Measurements from ENCODE around the gene PTRHD1. TPM values are rescaled to one million over a fixed set of nuclear protein-coding genes. Genes with fewer than 3 reads are reported as not detected.
"Not testable (repeated sequence)": the region's sequence is repeated elsewhere in the genome, so short reads cannot be mapped to it uniquely, and the experiment has no call there.

The PTRHD1 gene
- 14.8 and 51.0 TPM in 2 replicates for total RNA-seq (2014; rRNA removed; shearing (Covaris generic))

DNA sequence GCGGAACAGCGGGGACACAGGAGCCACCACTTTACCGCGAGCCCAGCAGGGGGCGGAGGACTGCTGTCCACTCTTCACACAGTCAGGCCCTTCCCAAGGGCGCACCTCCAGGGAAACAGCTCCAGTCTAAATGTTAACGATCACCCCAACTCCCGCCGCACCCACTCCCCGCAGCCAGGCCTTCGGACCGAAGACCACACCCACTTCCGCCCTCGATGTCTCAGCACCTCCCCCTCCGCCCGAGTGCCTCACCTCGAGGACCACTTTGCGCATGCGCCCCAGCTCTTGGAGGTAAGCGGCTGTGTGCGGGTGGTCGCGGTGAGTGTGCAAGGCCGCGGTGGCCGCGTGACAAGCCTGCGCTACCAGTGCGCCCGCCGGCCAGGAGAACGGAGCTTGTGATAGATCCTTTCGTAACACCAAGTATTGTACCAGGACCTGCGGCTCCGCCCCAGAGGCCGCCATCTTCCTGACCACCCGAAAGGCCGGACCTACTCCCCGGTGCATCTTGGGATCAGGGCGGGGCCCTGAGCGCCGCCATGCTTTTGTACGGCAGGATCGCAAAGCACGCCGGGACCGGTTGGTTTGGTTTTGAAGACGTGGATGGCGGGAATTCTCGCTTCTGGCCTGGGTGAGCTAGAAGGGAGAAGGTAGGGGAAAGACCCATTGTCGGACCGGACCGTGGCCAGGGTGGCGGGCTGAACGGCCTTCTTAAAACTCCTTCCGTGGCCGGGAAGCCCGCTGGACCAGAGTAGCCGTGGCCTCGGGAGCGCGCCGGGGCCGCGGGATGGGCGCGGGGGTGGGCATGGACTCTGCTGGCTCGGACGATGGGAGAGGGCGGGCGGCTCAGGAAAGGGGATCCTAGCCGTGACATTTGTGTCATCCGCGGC lies at the start of gene PTRHD1, which contains the start of gene CENPO:
PTRHD1 (minus strand) TSS at position 518 of the 887 bp plus-strand sequence; CDS start at position 504, 14 bp downstream.
CENPO (plus strand) TSS at position 552 of the 887 bp plus-strand sequence. CDS start 495 bp downstream, outside the sequence.
- Histone ChIP-seq H3K27ac (peak within 1 kb of the TSS; percentile 98), H3K27me3 (replicated peaks) (no peaks in the 10 kb centered on the region), H3K4me1 (replicated peaks) (peaks cover 15% of the 10 kb centered on the region), H3K4me3 (peak within 1 kb of the TSS; percentile 88), H3K36me3 (peaks cover 48% of the 10 kb centered on the region), H3K9me3 (replicated peaks) (no peaks in the 10 kb centered on the region)
- peak; percentile 97 to 99 for DNase-seq (ENCODE audit: low read depth in 1 of 2, low spot score in 2 of 2)

GRCh38 chr2:24842081-24843050 lies 49.2 kb upstream of the PTRHD1 start:
- no peaks in the 10 kb centered on the region for H3K27me3 ChIP-seq (replicated peaks)
- no peaks in the 10 kb centered on the region for H3K36me3 ChIP-seq
- H3K27ac ChIP-seq: no peak overlapping the region
- no peak overlapping the region for H3K4me3 ChIP-seq
- H3K4me1 ChIP-seq (replicated peaks): no peaks in the 10 kb centered on the region
- DNase-seq (ENCODE audit: low read depth in 1 of 2, low spot score in 2 of 2): no peak
- no peaks in the 10 kb centered on the region for H3K9me3 ChIP-seq (replicated peaks)

- Histone ChIP-seq H3K9me3 (replicated peaks) (no peaks in the 10 kb centered on the region), H3K36me3 (peaks cover 4% of the 10 kb centered on the region; the same call in 1 of the 2 replicates), H3K4me3 (no peak overlapping the region), H3K4me1 (replicated peaks) (no peaks in the 10 kb centered on the region), H3K27me3 (replicated peaks) (no peaks in the 10 kb centered on the region), H3K27ac (no peak overlapping the region)
- no peak for DNase-seq (ENCODE audit: low read depth in 1 of 2, low spot score in 2 of 2)
These were observed 48.1 kb upstream of the PTRHD1 start for GRCh38 chr2:24840962-24841945.

- Histone ChIP-seq H3K9me3 (replicated peaks) (no peaks in the 10 kb centered on the region), H3K36me3 (peaks cover 8% of the 10 kb centered on the region; the same call in 1 of the 2 replicates), H3K4me3 (no peak overlapping the region), H3K27ac (no peak overlapping the region), H3K27me3 (replicated peaks) (no peaks in the 10 kb centered on the region), H3K4me1 (replicated peaks) (peaks cover 5% of the 10 kb centered on the region)
- DNase-seq (ENCODE audit: low read depth in 1 of 2, low spot score in 2 of 2): no peak
These were observed 47.1 kb upstream of the PTRHD1 start for GRCh38 chr2:24840164-24840869.

GRCh38 chr2:24839729-24840128 lies 46.5 kb upstream of the PTRHD1 start:
- Histone ChIP-seq H3K9me3 (replicated peaks) (no peaks in the 10 kb centered on the region), H3K4me3 (no peak overlapping the region), H3K27ac (no peak overlapping the region), H3K36me3 (peaks cover 8% of the 10 kb centered on the region; the same call in 1 of the 2 replicates), H3K27me3 (replicated peaks) (no peaks in the 10 kb centered on the region), H3K4me1 (replicated peaks) (peaks cover 10% of the 10 kb centered on the region)
- no peak for DNase-seq (ENCODE audit: low read depth in 1 of 2, low spot score in 2 of 2)

DNA sequence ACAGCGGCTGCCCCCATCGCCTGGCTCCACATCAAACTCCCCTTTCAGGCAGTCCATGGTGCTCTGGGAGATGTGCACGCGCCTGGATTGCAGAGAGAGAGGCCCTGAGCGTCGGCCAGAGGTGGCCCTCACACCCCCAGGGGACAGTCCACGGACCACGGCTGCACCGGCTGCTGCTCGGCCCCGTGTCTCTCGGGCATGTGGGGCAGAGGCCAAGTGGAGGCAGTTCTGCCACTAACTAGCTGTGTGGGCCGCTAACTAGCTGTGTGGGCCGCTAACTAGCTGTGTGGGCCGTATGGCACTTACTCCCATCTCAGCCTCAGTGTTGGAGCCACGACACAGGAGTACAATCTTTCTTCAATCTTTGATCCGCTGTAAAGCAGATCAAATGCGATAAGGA lies 45.4 kb upstream of the PTRHD1 start:
- Histone ChIP-seq H3K27ac (no peak overlapping the region), H3K4me3 (no peak overlapping the region), H3K27me3 (replicated peaks) (no peaks in the 10 kb centered on the region), H3K36me3 (peaks cover 10% of the 10 kb centered on the region; the same call in 1 of the 2 replicates), H3K9me3 (replicated peaks) (no peaks in the 10 kb centered on the region), H3K4me1 (replicated peaks) (peaks cover 10% of the 10 kb centered on the region)
- DNase-seq (ENCODE audit: low read depth in 1 of 2, low spot score in 2 of 2): no peak

GRCh38 chr2:24837996-24838513 lies 44.9 kb upstream of the PTRHD1 start:
- H3K9me3 ChIP-seq (replicated peaks): no peaks in the 10 kb centered on the region
- no peak overlapping the region for H3K4me3 ChIP-seq
- H3K36me3 ChIP-seq: peaks cover 10% of the 10 kb centered on the region; the same call in 1 of the 2 replicates
- no peak overlapping the region for H3K27ac ChIP-seq
- H3K4me1 ChIP-seq (replicated peaks): peaks cover 10% of the 10 kb centered on the region
- no peak for DNase-seq (ENCODE audit: low read depth in 1 of 2, low spot score in 2 of 2)
- no peaks in the 10 kb centered on the region for H3K27me3 ChIP-seq (replicated peaks)

DNA sequence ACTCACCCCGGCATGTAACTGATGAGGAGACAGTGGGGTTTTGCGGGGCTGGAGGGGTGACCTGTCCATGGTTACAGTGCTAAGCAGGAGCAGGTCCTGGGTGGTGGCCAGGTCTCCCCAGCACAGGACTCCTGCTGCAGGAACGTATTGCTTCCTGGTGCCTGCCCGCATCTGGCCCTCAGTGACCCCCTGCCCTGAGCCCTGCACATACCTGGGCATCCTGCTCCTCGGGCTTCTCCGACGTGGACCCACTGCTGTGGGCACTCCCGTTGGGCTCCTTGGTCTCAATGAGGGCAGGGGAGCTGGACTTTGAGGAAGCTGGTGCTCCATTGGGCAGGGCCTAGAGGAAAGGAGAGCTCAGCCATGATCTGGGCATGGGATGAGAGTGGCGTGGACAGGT lies 43.5 kb upstream of the PTRHD1 start:
- Histone ChIP-seq H3K4me3 (no peak overlapping the region), H3K4me1 (replicated peaks) (peaks cover 10% of the 10 kb centered on the region), H3K9me3 (replicated peaks) (no peaks in the 10 kb centered on the region), H3K36me3 (peaks cover 10% of the 10 kb centered on the region; the same call in 1 of the 2 replicates), H3K27me3 (replicated peaks) (no peaks in the 10 kb centered on the region), H3K27ac (no peak overlapping the region)
- no peak for DNase-seq (ENCODE audit: low read depth in 1 of 2, low spot score in 2 of 2)

DNA sequence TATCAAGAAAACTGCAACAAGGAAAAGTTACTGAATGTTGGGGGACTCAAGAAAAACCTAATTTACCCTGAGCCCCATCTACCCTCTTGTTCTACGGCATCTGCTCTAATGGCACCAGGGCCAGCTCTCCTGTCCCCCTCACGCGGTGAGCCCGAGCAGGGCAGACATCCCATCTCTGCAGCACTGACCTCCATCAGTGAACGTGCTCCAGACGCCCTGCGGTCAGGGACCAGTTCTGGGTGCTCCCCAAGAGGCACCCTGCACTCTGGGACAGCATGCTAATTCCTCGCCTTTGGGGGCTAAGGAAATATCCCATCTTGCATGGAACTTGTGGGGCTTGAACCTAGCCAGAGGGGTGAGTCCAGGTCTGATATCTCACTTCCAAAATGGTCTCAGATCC lies 43.0 kb upstream of the PTRHD1 start:
- no peak for DNase-seq (ENCODE audit: low read depth in 1 of 2, low spot score in 2 of 2)
- peaks cover 10% of the 10 kb centered on the region; the same call in 1 of the 2 replicates for H3K36me3 ChIP-seq
- peaks cover 10% of the 10 kb centered on the region for H3K4me1 ChIP-seq (replicated peaks)

GRCh38 chr2:24835411-24835810 lies 42.2 kb upstream of the PTRHD1 start:
- H3K4me3 ChIP-seq; H3K4me1 ChIP-seq (replicated peaks); H3K27ac ChIP-seq; H3K9me3 ChIP-seq (replicated peaks); H3K27me3 ChIP-seq (replicated peaks): not testable (repeated sequence)
- peak; percentile 35 to 75 for DNase-seq (ENCODE audit: low read depth in 1 of 2, low spot score in 2 of 2)
- peaks cover 15% of the 10 kb centered on the region for H3K36me3 ChIP-seq

More for the DNA sequence above, 43.0 kb upstream of the PTRHD1 start:
- Histone ChIP-seq H3K27ac (no peak overlapping the region), H3K27me3 (replicated peaks) (no peaks in the 10 kb centered on the region), H3K9me3 (replicated peaks) (no peaks in the 10 kb centered on the region), H3K4me3 (no peak overlapping the region)

GRCh38 chr2:24834733-24835395 lies 41.7 kb upstream of the PTRHD1 start:
- H3K27me3 ChIP-seq (replicated peaks): no peaks in the 10 kb centered on the region
- H3K9me3 ChIP-seq (replicated peaks): no peaks in the 10 kb centered on the region
- peaks cover 18% of the 10 kb centered on the region for H3K36me3 ChIP-seq
- no peak overlapping the region for H3K27ac ChIP-seq
- H3K4me1 ChIP-seq (replicated peaks): peaks cover 10% of the 10 kb centered on the region
- DNase-seq (ENCODE audit: low read depth in 1 of 2, low spot score in 2 of 2): no peak
- H3K4me3 ChIP-seq: no peak overlapping the region

All from SJSA1 (cell line).